GM23338 (cell line): ENCODE results near the gene SLC1A3. TPM values are rescaled to one million over a fixed set of nuclear protein-coding genes. Genes with fewer than 3 reads are reported as not detected.

Source experiments
- ATAC-seq: fragments of 200-7000 bp; cut with Tn5 transposase; 3 replicates; pipeline ENCODE4 v1.9.1; 2020
- DNase-seq: peaks from one replicate; pipeline ENCODE4 v3.0.0-alpha.2; 2015; ENCODE audit warnings: low spot score
- H2AFZ ChIP-seq: fragments of 200-600 bp; sonication (generic); 2 replicates; pipeline ENCODE4 v1.8.0; 2016; ENCODE audit warnings: antibody characterized with exemption, mild to moderate bottlenecking, moderate library complexity
- H3F3A ChIP-seq: fragments of 200-600 bp; sonication (generic); replicated peaks from 2 replicates; pipeline ENCODE4 v1.8.0; 2017; ENCODE audit warnings: antibody characterized with exemption, mixed run types, low read depth
- H3K27ac ChIP-seq: fragments of 200-600 bp; sonication (generic); 2 replicates; pipeline ENCODE4 v1.6.1; 2016; ENCODE audit warnings: low read depth
- H3K27me3 ChIP-seq: fragments of 200-600 bp; sonication (generic); 2 replicates; pipeline ENCODE4 v1.8.0; 2016; ENCODE audit warnings: mild to moderate bottlenecking, mixed run types, moderate library complexity; ENCODE audit not compliant: insufficient read depth
- H3K36me3 ChIP-seq: fragments of 200-600 bp; sonication (generic); 2 replicates; pipeline ENCODE4 v1.8.0; 2016; ENCODE audit warnings: mild to moderate bottlenecking; ENCODE audit not compliant: insufficient read depth
- H3K4me1 ChIP-seq: fragments of 200-600 bp; sonication (generic); 2 replicates; pipeline ENCODE4 v1.8.0; 2016; ENCODE audit warnings: mild to moderate bottlenecking, moderate library complexity; ENCODE audit not compliant: insufficient read depth
- H3K4me2 ChIP-seq: fragments of 200-600 bp; sonication (generic); 2 replicates; pipeline ENCODE4 v1.7.1; 2017; ENCODE audit warnings: mixed run types
- H3K4me3 ChIP-seq: fragments of 200-600 bp; sonication (generic); 2 replicates; pipeline ENCODE4 v1.6.1; 2016; ENCODE audit warnings: mixed run types
- H3K79me2 ChIP-seq: fragments of 200-600 bp; sonication (generic); replicated peaks from 2 replicates; pipeline ENCODE4 v1.8.0; 2017; ENCODE audit warnings: mild to moderate bottlenecking; ENCODE audit not compliant: insufficient read depth
- H3K9me2 ChIP-seq: fragments of 200-600 bp; sonication (generic); 2 replicates; pipeline ENCODE4 v1.8.0; 2017; ENCODE audit not compliant: insufficient read depth
- H4K20me1 ChIP-seq: fragments of 200-600 bp; sonication (generic); replicated peaks from 2 replicates; pipeline ENCODE4 v1.8.0; 2017; ENCODE audit warnings: mild to moderate bottlenecking; ENCODE audit not compliant: insufficient read depth
- H3K27ac Mint-ChIP-seq: 2 replicates; pipeline ENCODE4 v1.8.0; 2020; ENCODE audit warnings: inconsistent platforms, mild to moderate bottlenecking, moderate library complexity, mixed read lengths
- H3K27me3 Mint-ChIP-seq: 3 replicates; pipeline ENCODE4 v1.8.0; 2022; ENCODE audit warnings: low read depth, mild to moderate bottlenecking, moderate library complexity, mixed read lengths, inconsistent platforms; ENCODE audit not compliant: insufficient read depth, poor library complexity
- H3K36me3 Mint-ChIP-seq: 3 replicates; pipeline ENCODE4 v1.8.0; 2021; ENCODE audit warnings: low read depth, mild to moderate bottlenecking, inconsistent platforms, moderate library complexity, mixed read lengths
- H3K4me1 Mint-ChIP-seq: 3 replicates; pipeline ENCODE4 v1.8.0; 2020; ENCODE audit warnings: mild to moderate bottlenecking, inconsistent platforms, mixed read lengths
- H3K4me3 Mint-ChIP-seq: 3 replicates; pipeline ENCODE4 v1.8.0; 2021; ENCODE audit warnings: moderate library complexity, mild to moderate bottlenecking, inconsistent platforms, mixed read lengths
- H3K9me3 Mint-ChIP-seq: 3 replicates; pipeline ENCODE4 v1.8.0; 2020; ENCODE audit warnings: moderate library complexity, mild to moderate bottlenecking, inconsistent platforms, mixed read lengths
- CREB1 ChIP-seq: fragments of 250-450 bp; sonication (Bioruptor Pico); IDR thresholded peaks from 2 replicates; pipeline ENCODE4 v1.5.0; 2020; ENCODE audit warnings: low read depth, mild to moderate bottlenecking, moderate library complexity
- EZH2 ChIP-seq: fragments of 200-600 bp; sonication (generic); IDR thresholded peaks from one replicate; pipeline ENCODE4 v1.8.0; 2017; ENCODE audit warnings: antibody characterized with exemption, mild to moderate bottlenecking, low read depth; ENCODE audit not compliant: unreplicated experiment
- EZH2phosphoT487 ChIP-seq: fragments of 200-600 bp; sonication (generic); IDR thresholded peaks from one replicate; pipeline ENCODE4 v1.8.1; 2018; ENCODE audit warnings: antibody characterized with exemption; ENCODE audit not compliant: unreplicated experiment
- JUNB ChIP-seq: IDR thresholded peaks from one replicate; pipeline ENCODE4 v1.6.1; 2016; ENCODE audit warnings: antibody characterized with exemption; ENCODE audit not compliant: unreplicated experiment
- NANOG ChIP-seq: IDR thresholded peaks from 2 replicates; pipeline ENCODE4 v1.6.1; 2016; ENCODE audit warnings: antibody characterized with exemption, borderline replicate concordance
- STAT1 ChIP-seq: IDR thresholded peaks from one replicate; pipeline ENCODE4 v1.6.1; 2016; ENCODE audit warnings: antibody characterized with exemption; ENCODE audit not compliant: unreplicated experiment
- ZNF331 ChIP-seq: fragments of 250-450 bp; sonication (Bioruptor Pico); IDR thresholded peaks from 2 replicates; pipeline ENCODE4 v1.5.0; 2020; ENCODE audit warnings: low read depth, mild to moderate bottlenecking, moderate library complexity
- polyA plus RNA-seq: library from polyadenylated mRNA; unstranded; fragments of >200 nt; fragmentation: Nextera tagmentation; extraction: Ambion mirVana; gene quantifications from 2 replicates; pipeline ENCODE4 v1.2.1, GENCODE V29; 2016
- total RNA-seq: library from RNA; depleted of rRNA; stranded (reverse); fragments of >200 nt; shearing (Covaris generic); gene quantifications from 2 replicates; pipeline ENCODE4 v1.2.3, GENCODE V29; 2014
- TF ChIP-seq, protein P1 (sequence below), 2 experiments: fragments of 200-600 bp in 1 of 2; sonication (generic) in 1 of 2; conservative IDR thresholded peaks; 2 replicates each; pipeline versions ENCODE4 v1.5.1 to v1.6.1; 2016 to 2017; ENCODE audit warnings: antibody characterized with exemption in 2 of 2, low read depth in 2 of 2, mild to moderate bottlenecking in 2 of 2, moderate library complexity in 1 of 2

The SLC1A3 gene
- total and polyA plus RNA-seq, 2 experiments from 2014 or later = 29.0 to 40.7 TPM

DNA sequence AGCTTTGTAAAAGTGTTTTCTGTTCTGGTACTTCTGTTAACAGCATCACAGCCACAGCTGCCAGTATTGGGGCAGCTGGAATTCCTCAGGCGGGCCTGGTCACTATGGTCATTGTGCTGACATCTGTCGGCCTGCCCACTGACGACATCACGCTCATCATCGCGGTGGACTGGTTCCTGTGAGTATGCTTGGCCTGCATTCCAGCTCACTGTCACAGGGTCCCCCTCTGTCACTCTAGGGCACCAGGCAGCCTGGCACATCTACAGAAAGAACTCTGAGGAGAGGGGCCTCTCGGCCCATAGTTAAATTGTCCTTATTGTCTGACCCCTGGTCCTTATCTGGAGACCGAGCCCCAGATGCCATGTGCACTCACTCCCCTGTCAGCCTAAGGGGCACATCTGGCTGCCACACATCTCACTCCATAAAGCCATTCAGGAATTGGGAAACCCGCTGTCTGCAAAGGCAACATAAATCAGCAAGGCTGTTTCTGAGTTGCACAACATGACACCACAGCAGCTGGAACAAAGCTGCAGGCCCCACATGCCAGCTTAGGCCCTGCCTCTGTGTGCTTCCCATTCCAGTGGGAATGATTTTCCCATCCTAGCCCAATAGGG lies 77.5 kb downstream of the SLC1A3 start:
- Mint-ChIP-seq H3K27me3 (peaks cover 2% of the 10 kb centered on the region), H3K9me3 (no peaks in the 10 kb centered on the region), H3K4me3 (no peak overlapping the region), H3K4me1 (peaks cover 4% of the 10 kb centered on the region; the same call in 2 of the 3 replicates), H3K36me3 (peaks cover 14% of the 10 kb centered on the region), H3K27ac (no peak overlapping the region)
- 0 out of 2 replicates have a peak, but pooled peaks cover under 1% of the 10 kb centered on the region for H3F3A ChIP-seq
- no peak overlapping the region for H3K4me2 ChIP-seq
- H3K4me1 ChIP-seq = no peaks in the 10 kb centered on the region
- H3K9me2 ChIP-seq = no peaks in the 10 kb centered on the region
- no peaks in the 10 kb centered on the region for H3K79me2 ChIP-seq
- TF ChIP-seq NANOG (no peak), JUNB (no peak), EZH2phosphoT487 (no peak), EZH2 (no peak)
- TF ChIP-seq, protein P1, sequence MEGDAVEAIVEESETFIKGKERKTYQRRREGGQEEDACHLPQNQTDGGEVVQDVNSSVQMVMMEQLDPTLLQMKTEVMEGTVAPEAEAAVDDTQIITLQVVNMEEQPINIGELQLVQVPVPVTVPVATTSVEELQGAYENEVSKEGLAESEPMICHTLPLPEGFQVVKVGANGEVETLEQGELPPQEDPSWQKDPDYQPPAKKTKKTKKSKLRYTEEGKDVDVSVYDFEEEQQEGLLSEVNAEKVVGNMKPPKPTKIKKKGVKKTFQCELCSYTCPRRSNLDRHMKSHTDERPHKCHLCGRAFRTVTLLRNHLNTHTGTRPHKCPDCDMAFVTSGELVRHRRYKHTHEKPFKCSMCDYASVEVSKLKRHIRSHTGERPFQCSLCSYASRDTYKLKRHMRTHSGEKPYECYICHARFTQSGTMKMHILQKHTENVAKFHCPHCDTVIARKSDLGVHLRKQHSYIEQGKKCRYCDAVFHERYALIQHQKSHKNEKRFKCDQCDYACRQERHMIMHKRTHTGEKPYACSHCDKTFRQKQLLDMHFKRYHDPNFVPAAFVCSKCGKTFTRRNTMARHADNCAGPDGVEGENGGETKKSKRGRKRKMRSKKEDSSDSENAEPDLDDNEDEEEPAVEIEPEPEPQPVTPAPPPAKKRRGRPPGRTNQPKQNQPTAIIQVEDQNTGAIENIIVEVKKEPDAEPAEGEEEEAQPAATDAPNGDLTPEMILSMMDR (conservative IDR thresholded peaks at IDR 0.05; ENCODE audit: low read depth in 2 of 2) = no peak
- no peak overlapping the region for H2AFZ ChIP-seq
- H3K27ac ChIP-seq = no peak overlapping the region
- H3K36me3 ChIP-seq = no peaks in the 10 kb centered on the region
- H3K4me3 ChIP-seq = no peak overlapping the region
- H3K27me3 ChIP-seq = no peaks in the 10 kb centered on the region
- DNase-seq = no peak
- ATAC-seq = no peak
- H4K20me1 ChIP-seq = no peaks in the 10 kb centered on the region

DNA sequence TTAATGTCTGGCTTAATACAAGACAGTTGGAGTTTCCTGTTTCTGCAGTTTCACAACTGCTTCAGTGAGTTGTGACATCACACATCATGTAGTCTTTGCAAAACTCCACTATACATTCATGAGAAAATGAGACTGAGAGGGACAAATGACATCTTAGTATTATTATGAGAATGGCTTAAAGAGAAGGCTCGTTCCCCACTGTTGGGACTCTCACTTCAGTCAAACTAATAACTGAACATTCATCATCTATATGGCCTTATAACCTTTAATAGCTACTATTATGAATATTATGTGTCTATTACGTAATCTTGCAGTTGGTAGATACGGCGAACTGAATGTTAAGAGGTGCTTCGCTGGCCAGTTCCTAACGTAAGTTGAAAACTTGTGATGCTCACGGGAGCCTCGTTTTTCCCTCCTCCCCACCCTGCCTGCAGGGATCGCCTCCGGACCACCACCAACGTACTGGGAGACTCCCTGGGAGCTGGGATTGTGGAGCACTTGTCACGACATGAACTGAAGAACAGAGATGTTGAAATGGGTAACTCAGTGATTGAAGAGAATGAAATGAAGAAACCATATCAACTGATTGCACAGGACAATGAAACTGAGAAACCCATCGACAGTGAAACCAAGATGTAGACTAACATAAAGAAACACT lies 79.4 kb downstream of the SLC1A3 start:
- Mint-ChIP-seq H3K36me3 (peaks cover 7% of the 10 kb centered on the region; the same call in 1 of the 3 replicates), H3K27me3 (peaks cover 4% of the 10 kb centered on the region), H3K4me3 (no peak overlapping the region), H3K27ac (no peak overlapping the region), H3K4me1 (peaks cover 12% of the 10 kb centered on the region), H3K9me3 (no peaks in the 10 kb centered on the region)
- no peak overlapping the region for H3K4me2 ChIP-seq
- H3K4me3 ChIP-seq = no peak overlapping the region
- H3K27ac ChIP-seq = no peak overlapping the region
- ATAC-seq = no peak
- H2AFZ ChIP-seq = no peak overlapping the region
- H3K27me3 ChIP-seq = no peaks in the 10 kb centered on the region
- H4K20me1 ChIP-seq = no peaks in the 10 kb centered on the region
- H3K79me2 ChIP-seq = no peaks in the 10 kb centered on the region
- H3K4me1 ChIP-seq = peaks cover 1% of the 10 kb centered on the region
- TF ChIP-seq STAT1 = no peak
- TF ChIP-seq CREB1 (CRISPR knock-in tag) = no peak
- TF ChIP-seq JUNB = no peak
- TF ChIP-seq ZNF331 (CRISPR knock-in tag) = no peak
- TF ChIP-seq, protein P1 (conservative IDR thresholded peaks at IDR 0.05; ENCODE audit: low read depth in 2 of 2) = no peak
- H3K36me3 ChIP-seq = no peaks in the 10 kb centered on the region
- DNase-seq = no peak
- no peaks in the 10 kb centered on the region for H3K9me2 ChIP-seq
- H3F3A ChIP-seq = peaks cover 2% of the 10 kb centered on the region; the same call in 1 of the 2 replicates
